ENCODE data around the gene POLR2I.
"Not testable (repeated sequence)": the region's sequence is repeated elsewhere in the genome, so short reads cannot be mapped to it uniquely, and the experiment has no call there.

Gene POLR2I

DNA sequence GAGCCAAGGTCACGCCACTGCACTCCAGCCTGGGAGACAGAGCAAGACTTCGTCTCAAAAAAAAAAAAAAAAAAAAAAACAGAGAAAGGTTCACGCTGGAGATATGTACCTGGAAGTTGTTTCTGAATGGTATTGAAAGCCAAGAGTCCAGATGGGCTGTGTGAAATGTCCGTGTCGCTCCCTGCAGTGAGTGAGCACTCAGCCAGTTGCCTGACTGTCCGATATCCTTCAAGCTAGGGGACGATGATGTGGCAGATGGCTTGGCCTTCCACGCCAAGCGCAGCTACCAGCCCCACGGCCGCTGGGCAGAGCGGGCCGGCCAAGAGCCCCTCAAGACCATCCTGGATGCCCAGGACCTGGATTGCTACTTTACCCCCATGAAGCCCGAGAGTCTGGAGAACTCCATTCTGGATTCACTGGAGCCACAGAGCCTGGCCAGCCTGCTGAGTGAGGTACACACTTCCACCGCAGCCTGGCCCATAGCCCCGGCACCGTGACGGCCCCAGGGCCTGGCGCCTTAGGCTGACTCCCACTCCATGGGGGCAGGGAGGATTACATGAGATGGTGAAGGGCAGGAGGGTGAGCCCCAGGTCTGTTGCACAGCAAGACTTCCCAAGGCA lies 15.4 kb downstream of the POLR2I start:
- no peak for DNase-seq

DNA sequence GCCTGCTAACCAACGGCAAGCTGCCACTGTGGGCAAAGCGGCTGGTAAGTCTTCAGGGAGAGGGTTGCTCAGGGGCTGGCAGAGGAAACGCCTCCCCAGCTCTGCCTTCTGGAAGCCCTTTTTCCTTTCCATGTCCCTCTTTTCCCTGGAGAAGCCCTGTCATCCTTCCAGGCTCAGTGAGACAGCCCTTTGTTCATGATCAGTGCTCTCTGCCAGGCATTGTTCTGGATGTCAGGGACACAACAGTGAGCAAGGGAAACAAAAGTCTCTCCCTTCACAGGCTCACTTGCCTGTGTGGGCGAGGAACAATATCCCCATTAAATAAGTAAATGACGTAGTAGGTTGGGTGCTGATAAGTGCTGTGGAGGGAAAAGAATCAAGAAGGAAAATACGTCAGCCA lies 17.6 kb downstream of the POLR2I start:
- DNase-seq = no peak

DNA sequence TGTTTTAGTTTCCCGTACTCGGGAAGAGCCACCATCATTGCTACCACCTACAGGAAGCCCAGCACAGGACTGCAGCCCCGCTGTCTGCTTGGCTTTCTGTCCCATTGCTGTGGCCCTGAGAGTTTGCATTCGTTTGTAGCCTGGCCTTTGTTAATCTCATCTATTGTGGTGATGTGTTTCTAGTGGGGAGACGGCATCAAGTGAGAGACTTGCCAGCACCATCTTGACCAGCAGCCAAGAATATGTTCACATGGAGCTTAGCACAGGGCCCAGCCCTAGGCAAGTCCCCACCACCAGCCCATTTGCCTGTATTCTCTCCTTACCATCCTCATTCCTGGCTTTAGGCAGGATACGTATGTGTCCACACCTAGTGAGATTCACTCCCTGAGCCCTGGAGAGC lies 21.0 kb downstream of the POLR2I start:
- no peak for DNase-seq

DNA sequence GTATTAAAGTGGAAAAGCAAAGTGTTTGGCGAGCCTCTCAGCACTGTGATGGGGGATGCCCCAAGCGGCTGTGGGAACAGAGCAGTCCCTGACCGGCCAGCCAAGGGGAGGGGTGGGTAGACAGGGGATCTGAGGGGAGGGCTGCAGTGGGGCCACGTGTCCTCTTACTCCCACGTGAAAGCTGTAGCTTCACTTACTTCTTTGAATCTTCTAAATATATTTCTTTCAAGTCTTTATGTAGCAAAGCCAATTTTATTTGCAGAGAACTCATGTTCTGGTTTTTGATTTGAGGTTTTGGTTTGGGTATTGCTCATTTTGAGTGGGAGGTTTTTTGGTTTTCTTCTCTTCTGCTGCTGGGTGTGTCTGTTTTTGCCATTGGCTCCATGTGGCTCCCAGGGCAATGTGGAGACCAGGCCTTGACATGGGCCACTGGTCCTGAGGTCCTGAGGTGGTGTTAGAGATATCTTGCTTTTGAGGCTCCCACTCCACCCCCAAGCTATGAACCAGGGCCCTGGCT lies 21.5 kb downstream of the POLR2I start:
- DNase-seq = no peak

DNA sequence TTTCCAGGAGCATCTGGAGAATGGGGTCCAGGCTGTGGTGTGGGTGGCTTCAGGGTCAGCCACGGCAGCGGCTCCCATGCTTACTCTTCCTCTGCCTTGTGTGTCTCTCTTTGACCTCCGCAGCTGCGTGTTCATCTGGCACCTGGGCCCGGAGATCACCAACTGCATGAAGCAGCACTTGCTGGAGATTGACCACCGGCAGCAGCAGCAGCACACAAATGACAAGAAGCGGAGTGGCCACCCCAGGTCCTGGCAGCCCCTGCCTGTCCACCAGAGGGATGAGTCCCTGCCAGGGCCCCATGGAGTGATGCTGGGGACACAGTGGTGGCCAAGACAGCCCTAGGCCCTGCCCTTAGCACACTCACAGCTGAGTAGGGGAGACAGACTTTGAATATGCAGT lies 22.1 kb downstream of the POLR2I start:
- DNase-seq = no peak

DNA sequence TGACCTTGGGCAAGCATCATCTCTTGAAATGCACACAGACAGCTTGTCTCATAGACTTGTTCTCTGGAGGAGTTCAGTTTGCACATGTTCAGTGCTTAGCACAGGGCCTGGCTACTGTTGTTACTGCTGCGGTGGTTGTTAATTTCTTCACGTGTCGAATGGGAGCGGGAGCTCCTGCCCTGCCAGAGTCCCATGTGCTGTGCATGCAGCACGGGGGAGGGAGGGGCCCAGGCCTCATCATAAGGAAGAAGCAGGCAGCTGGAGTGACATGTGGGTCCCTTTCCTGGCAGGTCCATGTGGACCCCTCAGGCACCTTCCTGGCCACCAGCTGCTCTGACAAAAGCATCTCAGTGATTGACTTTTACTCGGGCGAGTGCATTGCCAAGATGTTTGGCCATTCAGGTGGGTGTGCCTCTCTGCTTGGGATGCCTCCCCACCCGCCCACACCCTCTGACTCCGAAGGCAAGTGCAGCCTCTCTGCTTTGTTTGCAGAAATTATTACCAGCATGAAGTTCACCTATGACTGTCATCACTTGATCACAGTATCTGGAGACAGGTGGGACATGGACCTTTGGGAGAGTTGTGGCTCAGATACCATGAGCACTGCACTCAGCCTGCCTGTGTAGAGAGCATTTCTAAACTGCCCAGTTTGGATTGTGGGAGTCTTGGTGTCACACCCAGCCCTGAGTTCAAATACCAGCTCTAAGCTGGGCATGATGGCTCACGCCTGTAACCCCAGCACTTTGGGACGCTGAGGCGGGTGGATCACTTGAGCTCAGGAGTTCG lies 23.6 kb downstream of the POLR2I start:
- DNase-seq = no peak

GRCh38 chr19:36089847-36090246 lies 24.8 kb downstream of the POLR2I start:
- no peak for DNase-seq

DNA sequence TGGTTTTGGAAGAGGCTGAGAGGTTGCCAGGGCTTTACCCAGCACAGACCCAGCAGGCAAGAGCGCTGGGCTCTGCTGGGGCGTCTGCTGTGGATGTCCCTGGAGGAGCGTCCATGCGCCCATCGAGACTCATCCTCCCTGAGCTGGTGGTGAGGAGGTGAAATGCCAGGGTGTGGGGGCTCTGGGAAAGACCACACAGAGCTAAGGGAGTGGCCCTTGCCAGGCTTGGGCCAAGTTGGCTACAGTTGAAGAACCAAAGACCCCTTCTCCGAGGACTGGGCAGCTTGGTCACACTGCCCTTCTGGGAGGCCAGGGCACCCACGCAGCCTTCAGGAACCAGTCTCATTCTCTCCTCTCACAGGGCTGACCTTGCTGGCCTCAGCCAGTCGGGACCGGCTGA lies 28.3 kb downstream of the POLR2I start:
- no peak for DNase-seq

- no peak for DNase-seq
Observed at GRCh38 chr19:36084231-36085009, 30.3 kb downstream of the POLR2I start.

DNA sequence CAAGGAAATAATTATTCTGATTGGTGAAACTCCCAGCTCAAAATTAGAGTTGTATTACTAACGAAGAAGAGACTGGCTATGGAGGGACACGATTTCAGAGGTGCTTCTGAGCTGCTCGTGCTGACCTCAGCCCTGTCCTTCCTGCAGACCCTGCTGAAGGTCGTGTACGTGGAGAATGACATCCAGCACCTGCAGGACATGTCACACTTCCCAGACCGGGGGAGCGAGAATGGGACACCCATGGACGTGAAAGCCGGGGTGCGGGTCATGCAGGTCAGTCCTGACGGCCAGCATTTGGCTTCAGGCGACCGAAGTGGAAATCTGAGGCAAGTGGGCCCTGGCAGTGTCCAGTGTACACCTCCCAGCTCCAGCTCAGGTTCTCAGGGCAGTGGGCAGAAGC lies 31.8 kb downstream of the POLR2I start:
- DNase-seq = no peak

DNA sequence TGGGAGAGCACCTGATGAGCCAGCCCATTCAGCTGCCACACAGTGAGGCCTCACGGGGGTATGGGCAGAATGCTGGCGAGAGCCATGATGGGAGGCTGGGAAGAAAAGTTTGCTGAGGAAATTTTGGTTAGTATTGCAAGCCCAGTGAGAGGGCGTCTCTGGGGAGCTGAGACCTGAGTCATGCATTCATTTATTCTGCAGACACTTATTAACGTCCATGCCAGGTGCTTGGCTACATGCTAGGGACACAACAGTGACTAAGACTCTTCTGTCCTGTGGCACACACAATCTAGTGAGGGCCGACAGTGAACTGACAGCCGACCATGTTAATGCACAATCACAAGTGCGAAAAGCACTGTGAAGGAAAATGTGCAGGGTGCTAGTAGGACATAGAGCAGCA lies 32.8 kb downstream of the POLR2I start:
- no peak for DNase-seq

- no peak for DNase-seq
Observed at GRCh38 chr19:36081385-36081784, 33.3 kb downstream of the POLR2I start.

DNA sequence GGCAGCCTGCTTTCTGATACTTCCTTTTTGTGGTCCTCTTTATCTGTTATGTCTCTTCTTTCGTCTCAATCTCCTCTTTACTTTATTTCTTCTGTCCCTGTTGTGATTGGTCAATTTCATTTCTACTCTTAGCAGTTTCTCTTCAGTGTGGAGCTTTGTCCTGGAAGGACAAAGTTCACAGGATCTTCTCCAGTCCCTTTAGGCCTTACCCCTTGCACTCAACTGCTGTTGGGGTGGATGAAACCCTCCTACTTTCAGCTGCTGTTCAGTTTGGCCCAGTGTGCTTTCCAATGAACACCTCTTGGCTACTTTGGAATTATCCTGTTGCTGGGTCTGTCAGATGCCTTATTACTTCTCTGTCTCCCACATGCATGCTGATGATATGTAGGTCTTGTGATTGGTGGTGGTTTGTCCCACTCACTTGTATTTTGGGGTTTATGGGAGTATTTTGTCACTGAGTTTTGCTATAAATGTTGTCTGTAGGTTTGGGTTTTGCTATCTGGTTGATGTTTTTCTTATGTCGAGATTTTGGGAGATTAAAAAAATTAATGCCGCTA lies 35.2 kb downstream of the POLR2I start:
- DNase-seq = no peak

DNA sequence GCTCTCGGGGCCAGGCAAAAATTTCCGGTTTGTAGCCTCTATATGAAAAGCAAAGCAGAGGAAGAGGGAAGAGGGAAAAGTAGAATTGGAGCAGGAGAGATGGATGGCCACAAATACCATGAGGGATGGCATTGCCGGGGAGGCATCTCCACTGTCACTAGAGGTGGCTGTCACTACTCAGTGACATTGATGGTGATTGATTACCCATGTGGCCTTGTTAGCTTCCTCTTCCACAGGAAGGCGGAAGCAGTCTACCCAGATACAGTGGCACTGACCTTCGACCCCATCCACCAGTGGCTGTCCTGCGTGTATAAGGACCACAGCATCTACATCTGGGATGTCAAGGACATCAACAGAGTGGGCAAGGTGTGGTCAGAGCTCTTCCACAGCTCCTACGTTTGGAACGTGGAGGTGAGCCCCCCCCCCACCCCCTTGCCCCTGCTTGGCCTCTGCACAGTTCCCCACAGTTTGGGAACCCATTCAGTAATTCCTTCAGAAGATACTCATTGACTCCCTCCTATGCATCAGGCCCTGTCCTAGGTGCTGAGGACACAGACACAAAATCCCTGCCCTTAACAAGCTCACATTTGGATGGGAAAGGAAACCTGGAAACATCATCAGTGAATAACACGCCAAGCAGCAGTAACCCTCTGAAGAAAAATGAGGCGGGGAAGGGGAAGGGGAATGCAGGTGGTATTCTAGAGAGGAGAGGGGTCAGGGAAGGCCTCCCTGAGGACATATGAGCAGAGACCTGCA lies 41.4 kb downstream of the POLR2I start:
- DNase-seq = no peak

GRCh38 chr19:36072081-36072480 lies 42.6 kb downstream of the POLR2I start:
- no peak for DNase-seq

- DNase-seq = not testable (repeated sequence)
Observed at GRCh38 chr19:36068810-36069499, 45.7 kb downstream of the POLR2I start.

GRCh38 chr19:36067681-36068080 lies 47.0 kb downstream of the POLR2I start:
- no peak for DNase-seq

- DNase-seq = no peak
Observed at GRCh38 chr19:36064826-36065225, 49.8 kb downstream of the POLR2I start.
